ENCODE data around the gene RPTOR. TPM values are rescaled to one million over a fixed set of nuclear protein-coding genes. Genes with fewer than 3 reads are reported as not detected.

The RPTOR gene
- total and polyA plus RNA-seq, 10 of the 15 experiments (the other 5 are each of a cell fraction or from before 2014, with no cell fraction given) = 0.18 to 32.1 (median 7.8) TPM

DNA sequence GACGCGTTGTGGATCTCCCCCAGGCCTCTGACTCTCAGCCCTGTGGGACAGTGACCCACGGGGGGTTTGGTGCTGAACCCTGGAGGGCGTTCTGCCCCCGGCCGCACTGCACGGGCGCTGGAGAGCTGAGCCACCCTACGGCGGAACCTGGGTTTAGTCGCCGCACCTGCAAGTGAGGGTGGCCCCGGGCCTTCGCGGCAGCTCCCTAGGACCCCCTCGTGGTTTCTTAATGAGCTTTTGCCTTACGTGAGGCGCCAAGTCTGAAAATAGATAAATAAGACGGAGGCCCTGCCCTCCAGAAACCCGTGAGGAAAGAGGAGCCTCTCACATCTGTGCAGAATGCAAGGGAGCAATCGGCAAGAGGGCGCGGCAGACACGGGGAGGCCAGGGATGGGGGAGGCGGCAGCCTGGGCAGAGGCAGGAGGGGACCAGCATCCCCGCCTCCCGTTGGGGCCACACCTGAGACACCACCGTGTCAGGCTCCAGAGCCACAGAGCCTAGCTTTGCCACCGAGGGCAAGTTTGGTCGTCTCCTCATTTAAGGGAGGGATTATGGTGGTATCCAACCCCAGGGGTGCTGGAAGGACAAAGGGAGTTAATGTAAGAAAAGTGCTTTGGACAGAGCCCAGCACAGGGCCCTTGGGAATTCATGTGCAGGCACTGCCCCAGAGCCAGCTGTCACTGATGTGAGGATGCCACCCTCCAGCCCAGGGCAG is 293.8 kb downstream of the RPTOR start:
- WGBS (ENCODE audit: insufficient coverage, insufficient replicate concordance, low lambda C conversion rate, missing lambda C conversion rate) = 98% methylated on average over 30 of the region's 30 CpGs
- Histone ChIP-seq H3K27ac (ENCODE audit: control insufficient read depth, insufficient read depth) (no peak overlapping the region), H3K27me3 (replicated peaks in 1 of 2; ENCODE audit: control insufficient read depth in 2 of 2, insufficient read depth in 2 of 2, low read length in 1 of 2) (no peaks in the 10 kb centered on the region), H3K4me2 (ENCODE audit: control insufficient read depth, insufficient read depth) (no peak overlapping the region), H3K79me2 (ENCODE audit: control insufficient read depth, insufficient read depth, low read length) (no peaks in the 10 kb centered on the region), H3K36me3 (ENCODE audit: control insufficient read depth in 2 of 2, insufficient read depth in 2 of 2, low read length in 1 of 2) (peaks cover 2 to 3% of the 10 kb centered on the region in 2 experiments; a peak in 2 of 4 replicates), H4K20me1 (ENCODE audit: control insufficient read depth, insufficient read depth) (no peaks in the 10 kb centered on the region), H3K4me3 (no peak overlapping the region), H3K4me1 (ENCODE audit: control insufficient read depth, insufficient read depth, low read length) (0 out of 2 replicates have a peak, but pooled peaks cover under 1% of the 10 kb centered on the region), H2AFZ (ENCODE audit: control insufficient read depth, low read depth, low read length) (no peak overlapping the region), H3K9ac (ENCODE audit: control insufficient read depth, insufficient read depth, low read length) (no peak overlapping the region), H3K9me3 (replicated peaks; ENCODE audit: control insufficient read depth, insufficient read depth, low read length) (no peaks in the 10 kb centered on the region)
- ChIA-PET SMC1A (ENCODE audit: uncharacterized antibody, unreplicated experiment) (no interaction called here), POLR2A (no interaction called here), RAD21 (ENCODE audit: unreplicated experiment) (no interaction called here), CTCF (no interaction called here)
- intact Hi-C loops (cut with micrococcal nuclease; ENCODE audit: unreplicated experiment) (no loop called here), in situ Hi-C loops (cut with MboI) (no loop called here)
- ATAC-seq = no peak
- no peak for FAIRE-seq
- no peak for DNase-seq (ENCODE audit: low read depth, low spot score)
- BruUV-seq (replicated peaks) = no TSS peak
- TF ChIP-seq, protein P1, sequence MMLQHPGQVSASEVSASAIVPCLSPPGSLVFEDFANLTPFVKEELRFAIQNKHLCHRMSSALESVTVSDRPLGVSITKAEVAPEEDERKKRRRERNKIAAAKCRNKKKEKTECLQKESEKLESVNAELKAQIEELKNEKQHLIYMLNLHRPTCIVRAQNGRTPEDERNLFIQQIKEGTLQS (IDR thresholded peaks at IDR 0.05; ENCODE audit: borderline replicate concordance, extremely low read depth, low read depth, low read length) = no peak
- TF ChIP-seq CEBPB (IDR thresholded peaks at IDR 0.05; ENCODE audit: borderline replicate concordance in 1 of 2, low read depth in 2 of 2, low read length in 2 of 2) = no peak
- TF ChIP-seq NBN (IDR thresholded peaks at IDR 0.05) = no peak
- no peak for TF ChIP-seq ZNF207 (IDR thresholded peaks at IDR 0.05; ENCODE audit: borderline replicate concordance)
- no peak for TF ChIP-seq RAD21 (IDR thresholded peaks at IDR 0.05; ENCODE audit: insufficient read depth, low read depth, low read length)
- no peak for TF ChIP-seq JUND (IDR thresholded peaks at IDR 0.05; ENCODE audit: low read depth, low read length)
- TF ChIP-seq, protein P2, sequence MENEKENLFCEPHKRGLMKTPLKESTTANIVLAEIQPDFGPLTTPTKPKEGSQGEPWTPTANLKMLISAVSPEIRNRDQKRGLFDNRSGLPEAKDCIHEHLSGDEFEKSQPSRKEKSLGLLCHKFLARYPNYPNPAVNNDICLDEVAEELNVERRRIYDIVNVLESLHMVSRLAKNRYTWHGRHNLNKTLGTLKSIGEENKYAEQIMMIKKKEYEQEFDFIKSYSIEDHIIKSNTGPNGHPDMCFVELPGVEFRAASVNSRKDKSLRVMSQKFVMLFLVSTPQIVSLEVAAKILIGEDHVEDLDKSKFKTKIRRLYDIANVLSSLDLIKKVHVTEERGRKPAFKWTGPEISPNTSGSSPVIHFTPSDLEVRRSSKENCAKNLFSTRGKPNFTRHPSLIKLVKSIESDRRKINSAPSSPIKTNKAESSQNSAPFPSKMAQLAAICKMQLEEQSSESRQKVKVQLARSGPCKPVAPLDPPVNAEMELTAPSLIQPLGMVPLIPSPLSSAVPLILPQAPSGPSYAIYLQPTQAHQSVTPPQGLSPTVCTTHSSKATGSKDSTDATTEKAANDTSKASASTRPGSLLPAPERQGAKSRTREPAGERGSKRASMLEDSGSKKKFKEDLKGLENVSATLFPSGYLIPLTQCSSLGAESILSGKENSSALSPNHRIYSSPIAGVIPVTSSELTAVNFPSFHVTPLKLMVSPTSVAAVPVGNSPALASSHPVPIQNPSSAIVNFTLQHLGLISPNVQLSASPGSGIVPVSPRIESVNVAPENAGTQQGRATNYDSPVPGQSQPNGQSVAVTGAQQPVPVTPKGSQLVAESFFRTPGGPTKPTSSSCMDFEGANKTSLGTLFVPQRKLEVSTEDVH (IDR thresholded peaks at IDR 0.05; ENCODE audit: low read depth, partially characterized antibody) = no peak
- TF ChIP-seq, protein P3, sequence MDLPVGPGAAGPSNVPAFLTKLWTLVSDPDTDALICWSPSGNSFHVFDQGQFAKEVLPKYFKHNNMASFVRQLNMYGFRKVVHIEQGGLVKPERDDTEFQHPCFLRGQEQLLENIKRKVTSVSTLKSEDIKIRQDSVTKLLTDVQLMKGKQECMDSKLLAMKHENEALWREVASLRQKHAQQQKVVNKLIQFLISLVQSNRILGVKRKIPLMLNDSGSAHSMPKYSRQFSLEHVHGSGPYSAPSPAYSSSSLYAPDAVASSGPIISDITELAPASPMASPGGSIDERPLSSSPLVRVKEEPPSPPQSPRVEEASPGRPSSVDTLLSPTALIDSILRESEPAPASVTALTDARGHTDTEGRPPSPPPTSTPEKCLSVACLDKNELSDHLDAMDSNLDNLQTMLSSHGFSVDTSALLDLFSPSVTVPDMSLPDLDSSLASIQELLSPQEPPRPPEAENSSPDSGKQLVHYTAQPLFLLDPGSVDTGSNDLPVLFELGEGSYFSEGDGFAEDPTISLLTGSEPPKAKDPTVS (IDR thresholded peaks at IDR 0.05; ENCODE audit: low read depth, low read length) = no peak
- TF ChIP-seq, protein P4, sequence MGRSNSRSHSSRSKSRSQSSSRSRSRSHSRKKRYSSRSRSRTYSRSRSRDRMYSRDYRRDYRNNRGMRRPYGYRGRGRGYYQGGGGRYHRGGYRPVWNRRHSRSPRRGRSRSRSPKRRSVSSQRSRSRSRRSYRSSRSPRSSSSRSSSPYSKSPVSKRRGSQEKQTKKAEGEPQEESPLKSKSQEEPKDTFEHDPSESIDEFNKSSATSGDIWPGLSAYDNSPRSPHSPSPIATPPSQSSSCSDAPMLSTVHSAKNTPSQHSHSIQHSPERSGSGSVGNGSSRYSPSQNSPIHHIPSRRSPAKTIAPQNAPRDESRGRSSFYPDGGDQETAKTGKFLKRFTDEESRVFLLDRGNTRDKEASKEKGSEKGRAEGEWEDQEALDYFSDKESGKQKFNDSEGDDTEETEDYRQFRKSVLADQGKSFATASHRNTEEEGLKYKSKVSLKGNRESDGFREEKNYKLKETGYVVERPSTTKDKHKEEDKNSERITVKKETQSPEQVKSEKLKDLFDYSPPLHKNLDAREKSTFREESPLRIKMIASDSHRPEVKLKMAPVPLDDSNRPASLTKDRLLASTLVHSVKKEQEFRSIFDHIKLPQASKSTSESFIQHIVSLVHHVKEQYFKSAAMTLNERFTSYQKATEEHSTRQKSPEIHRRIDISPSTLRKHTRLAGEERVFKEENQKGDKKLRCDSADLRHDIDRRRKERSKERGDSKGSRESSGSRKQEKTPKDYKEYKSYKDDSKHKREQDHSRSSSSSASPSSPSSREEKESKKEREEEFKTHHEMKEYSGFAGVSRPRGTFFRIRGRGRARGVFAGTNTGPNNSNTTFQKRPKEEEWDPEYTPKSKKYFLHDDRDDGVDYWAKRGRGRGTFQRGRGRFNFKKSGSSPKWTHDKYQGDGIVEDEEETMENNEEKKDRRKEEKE (IDR thresholded peaks at IDR 0.05) = no peak
- no peak for TF ChIP-seq TBL1XR1 (IDR thresholded peaks at IDR 0.05; ENCODE audit: low read depth, low read length)
- TF ChIP-seq BACH1 (IDR thresholded peaks at IDR 0.05; ENCODE audit: borderline replicate concordance) = no peak
- TF ChIP-seq PML (IDR thresholded peaks at IDR 0.05; ENCODE audit: low read length) = no peak
- no peak for TF ChIP-seq ZZZ3 (IDR thresholded peaks at IDR 0.05; ENCODE audit: control insufficient read depth, insufficient read length, low read depth)
- no peak for TF ChIP-seq TCF7 (IDR thresholded peaks at IDR 0.05; ENCODE audit: borderline replicate concordance)
- no peak for TF ChIP-seq CHD2 (IDR thresholded peaks at IDR 0.05; ENCODE audit: borderline replicate concordance, low read depth, low read length)
- TF ChIP-seq NFIC (IDR thresholded peaks at IDR 0.05; ENCODE audit: low read depth, low read length) = no peak
